ENCODE results near the gene FAM210B. TPM values are rescaled to one million over a fixed set of nuclear protein-coding genes. Genes with fewer than 3 reads are reported as not detected.

The FAM210B gene
- total and polyA plus RNA-seq, 2 of the 13 experiments (the other 11 are each of a cell fraction or from before 2014, with no cell fraction given) = 75.9 to 107 TPM

DNA sequence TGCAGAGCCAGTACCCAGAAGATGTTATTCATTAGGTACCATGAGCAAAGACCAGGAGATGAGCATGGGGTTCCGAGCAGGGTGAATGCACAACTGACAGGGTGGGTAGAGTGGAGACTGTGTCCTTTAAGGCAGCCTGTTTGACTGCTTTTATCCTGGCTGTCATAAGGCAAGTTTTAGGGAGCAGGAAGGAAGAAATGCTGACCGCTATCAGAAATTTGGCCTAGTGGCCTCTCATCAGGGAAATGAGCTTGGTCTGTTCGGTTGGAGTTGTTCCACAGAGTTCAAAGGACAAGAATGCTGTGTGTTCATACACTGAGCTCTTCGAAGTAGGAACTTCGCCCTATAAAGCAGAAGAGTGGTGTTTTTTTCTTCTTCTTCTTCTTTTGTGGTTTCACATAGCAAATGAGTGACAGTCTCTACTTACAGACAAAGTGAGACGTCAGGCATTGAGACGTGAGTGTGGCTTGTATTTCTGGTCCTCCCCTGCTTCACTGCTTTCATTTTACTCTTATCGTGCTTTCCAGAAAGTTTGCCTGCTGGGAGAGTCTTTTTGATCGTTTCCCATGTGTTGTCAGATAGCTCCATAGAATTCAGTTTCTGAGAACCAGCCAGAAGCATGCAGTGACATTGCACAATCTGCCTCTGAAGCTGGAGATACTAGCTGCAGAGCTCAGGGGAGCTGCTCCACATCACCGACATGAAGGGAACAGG lies 53.1 kb downstream of the FAM210B start, which contains the start of gene CASS4 (continued):
- TF ChIP-seq, protein P1, sequence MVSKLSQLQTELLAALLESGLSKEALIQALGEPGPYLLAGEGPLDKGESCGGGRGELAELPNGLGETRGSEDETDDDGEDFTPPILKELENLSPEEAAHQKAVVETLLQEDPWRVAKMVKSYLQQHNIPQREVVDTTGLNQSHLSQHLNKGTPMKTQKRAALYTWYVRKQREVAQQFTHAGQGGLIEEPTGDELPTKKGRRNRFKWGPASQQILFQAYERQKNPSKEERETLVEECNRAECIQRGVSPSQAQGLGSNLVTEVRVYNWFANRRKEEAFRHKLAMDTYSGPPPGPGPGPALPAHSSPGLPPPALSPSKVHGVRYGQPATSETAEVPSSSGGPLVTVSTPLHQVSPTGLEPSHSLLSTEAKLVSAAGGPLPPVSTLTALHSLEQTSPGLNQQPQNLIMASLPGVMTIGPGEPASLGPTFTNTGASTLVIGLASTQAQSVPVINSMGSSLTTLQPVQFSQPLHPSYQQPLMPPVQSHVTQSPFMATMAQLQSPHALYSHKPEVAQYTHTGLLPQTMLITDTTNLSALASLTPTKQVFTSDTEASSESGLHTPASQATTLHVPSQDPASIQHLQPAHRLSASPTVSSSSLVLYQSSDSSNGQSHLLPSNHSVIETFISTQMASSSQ (IDR thresholded peaks at IDR 0.05; ENCODE audit: low read depth) = no peak
- TF ChIP-seq, protein P1 (CRISPR knock-in tag; IDR thresholded peaks at IDR 0.05; ENCODE audit: borderline replicate concordance) = no peak
- TF ChIP-seq ATF2 (CRISPR knock-in tag; IDR thresholded peaks at IDR 0.05) (no peak), CHD2 (IDR thresholded peaks at IDR 0.05; ENCODE audit: low read depth, low read length) (no peak), ZNF749 (CRISPR knock-in tag; IDR thresholded peaks at IDR 0.05; ENCODE audit: borderline replicate concordance) (no peak), CAMTA2 (CRISPR knock-in tag; IDR thresholded peaks at IDR 0.05; ENCODE audit: borderline replicate concordance) (no peak), SMC3 (IDR thresholded peaks at IDR 0.05; ENCODE audit: low read length) (peak; percentile 36), KMT2A (CRISPR knock-in tag; IDR thresholded peaks at IDR 0.05) (peak; percentile 49; the same call in 1 of the 2 replicates), ZNF737 (CRISPR knock-in tag; IDR thresholded peaks at IDR 0.05; ENCODE audit: borderline replicate concordance) (0 out of 2 replicates have a peak, but pooled peaks have one; percentile 30), ZNF800 (CRISPR knock-in tag; IDR thresholded peaks at IDR 0.05) (0 out of 2 replicates have a peak, but pooled peaks have one; percentile 18), ZNF605 (CRISPR knock-in tag; IDR thresholded peaks at IDR 0.05) (no peak; the same call in 1 of the 2 replicates), PTBP1 (IDR thresholded peaks at IDR 0.05; ENCODE audit: low read depth, low read length, poor library complexity, severe bottlenecking) (no peak), PRDM4 (CRISPR knock-in tag; IDR thresholded peaks at IDR 0.05; ENCODE audit: borderline replicate concordance) (no peak), NR2F6 (IDR thresholded peaks at IDR 0.05) (no peak), NR2F6 (CRISPR knock-in tag; IDR thresholded peaks at IDR 0.05) (0 out of 2 replicates have a peak, but pooled peaks have one; percentile 8), TRAFD1 (CRISPR knock-in tag; IDR thresholded peaks at IDR 0.05; ENCODE audit: borderline replicate concordance) (no peak), RBM39 (IDR thresholded peaks at IDR 0.05; ENCODE audit: low read depth, low read length, poor library complexity, severe bottlenecking) (no peak)
